IPS-11a (cell line): ENCODE data around the gene CEMIP.

Experiments used
- H3K4me3 ChIP-seq: one replicate; pipeline ENCODE4 v1.5.1; 2013; ENCODE audit warnings: low read depth, low read length, control low read depth

The CEMIP gene

DNA sequence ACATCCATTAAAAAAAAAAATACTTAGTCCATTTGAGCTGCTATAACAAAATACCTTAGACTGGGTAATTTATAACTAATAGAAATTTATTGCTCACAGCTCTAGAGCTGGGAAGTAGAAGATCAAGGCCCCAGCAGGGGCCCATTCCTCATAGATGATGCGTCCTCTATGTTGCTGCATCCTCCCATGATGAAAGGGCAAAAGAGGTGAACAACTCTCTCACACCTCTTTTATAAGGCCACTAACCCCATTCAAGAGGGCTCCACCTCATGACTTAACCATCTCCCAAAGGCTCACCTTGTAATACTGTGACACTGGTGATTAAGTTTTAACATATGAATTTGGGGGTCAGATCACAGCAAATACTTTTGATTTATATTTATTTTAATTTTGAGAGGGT, 218.5 kb downstream of the CEMIP start:
- no peak overlapping the region for H3K4me3 ChIP-seq

DNA sequence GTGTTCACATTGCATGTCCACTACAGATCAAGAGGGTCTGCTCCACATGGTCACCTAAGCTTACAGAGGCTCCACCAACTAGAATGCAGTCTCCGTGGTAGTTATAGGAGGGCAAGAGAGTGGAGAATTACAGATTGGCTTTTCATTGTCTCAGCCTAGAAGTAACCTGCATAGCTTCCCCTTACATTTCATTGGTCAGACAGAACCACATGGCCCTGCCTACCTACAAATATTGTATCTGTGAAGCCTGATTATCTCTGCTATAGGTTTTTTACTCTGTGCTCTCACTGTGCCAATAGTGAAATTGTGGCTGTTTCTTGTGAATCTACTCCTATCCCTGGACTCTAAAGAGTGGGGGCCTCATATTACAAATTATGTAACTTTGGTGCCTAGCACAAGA, 219.1 kb downstream of the CEMIP start:
- H3K4me3 ChIP-seq: no peak overlapping the region

DNA sequence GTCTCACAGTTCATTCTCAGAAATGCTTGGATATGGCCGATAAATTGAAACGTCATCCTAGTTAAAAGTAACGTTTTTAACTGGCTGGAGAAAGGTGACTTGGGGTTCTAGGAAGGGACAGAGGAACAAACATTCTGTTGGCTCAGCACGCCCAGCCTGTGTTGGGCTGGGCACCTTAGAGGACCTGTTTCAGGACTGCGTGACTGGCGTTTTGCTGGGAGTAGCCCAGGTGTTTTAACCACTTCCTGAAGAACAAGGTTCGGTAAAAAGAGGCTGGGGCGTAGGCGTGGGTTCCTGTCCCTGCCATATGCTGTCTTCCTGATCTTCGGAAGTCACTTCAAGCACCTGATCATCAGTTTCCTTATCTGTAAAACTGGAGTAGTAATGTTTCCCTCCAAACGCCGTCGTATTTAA, 220.5 kb downstream of the CEMIP start:
- H3K4me3 ChIP-seq: no peak overlapping the region

DNA sequence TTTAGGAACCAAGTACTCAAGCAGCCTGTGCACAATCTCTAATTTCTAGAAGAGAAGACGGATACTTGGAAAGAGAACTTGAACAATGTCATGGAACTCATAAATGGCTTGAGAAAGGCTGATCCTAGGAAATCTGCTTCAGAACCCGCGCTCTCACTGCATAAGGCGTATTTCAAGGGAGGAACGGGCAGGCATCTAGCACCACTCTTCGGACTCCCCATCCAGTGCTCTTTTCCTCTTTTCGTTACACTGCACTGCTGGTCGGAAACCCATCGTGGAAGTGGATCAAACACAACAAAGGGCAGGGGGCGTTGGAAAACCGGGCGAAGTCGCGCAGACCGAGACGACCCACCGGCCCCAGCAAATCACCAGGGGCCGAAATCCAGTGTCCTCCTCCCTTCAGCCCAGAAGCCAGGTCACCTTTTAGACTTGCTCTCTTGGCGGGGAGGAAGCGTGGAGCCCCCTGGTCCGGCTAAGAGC, 221.0 kb downstream of the CEMIP start:
- peak overlapping the region; percentile 74 for H3K4me3 ChIP-seq

DNA sequence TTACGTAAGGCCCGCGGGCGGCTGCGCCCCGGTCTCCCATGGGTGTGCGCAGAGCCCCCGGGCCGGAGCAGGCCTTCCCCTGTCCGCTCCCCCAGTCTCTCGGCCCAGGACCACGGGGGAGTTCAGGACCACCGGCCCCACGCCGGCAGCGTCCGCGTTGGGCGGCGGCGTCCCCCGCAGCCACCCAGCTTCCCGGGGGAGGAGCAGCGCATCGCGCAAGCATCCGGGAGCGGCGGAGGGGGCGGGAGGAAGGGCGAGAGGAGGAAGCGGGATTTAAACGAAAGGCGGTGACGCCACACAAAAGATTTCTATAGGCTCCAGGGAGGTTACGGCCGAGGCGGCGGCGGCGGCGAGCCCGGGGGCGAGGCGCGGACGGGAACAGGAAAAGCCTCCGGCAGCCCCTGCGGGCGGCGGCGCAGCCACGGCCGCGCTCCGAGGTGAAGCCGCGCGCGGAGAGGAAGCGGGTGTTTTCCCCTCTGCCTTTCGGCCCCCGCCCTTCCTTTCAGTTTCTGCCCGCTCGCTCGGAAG, 221.5 kb downstream of the CEMIP start, which contains the start of gene TLNRD1:
Gene TLNRD1 (plus strand): TSS at position 300 of the 528 bp plus-strand sequence. CDS start 1,349 bp downstream, outside the sequence.
- H3K4me3 ChIP-seq: peak within 1 kb of the TSS; percentile 74
